ENCODE data around the gene LHFPL2.

DNA sequence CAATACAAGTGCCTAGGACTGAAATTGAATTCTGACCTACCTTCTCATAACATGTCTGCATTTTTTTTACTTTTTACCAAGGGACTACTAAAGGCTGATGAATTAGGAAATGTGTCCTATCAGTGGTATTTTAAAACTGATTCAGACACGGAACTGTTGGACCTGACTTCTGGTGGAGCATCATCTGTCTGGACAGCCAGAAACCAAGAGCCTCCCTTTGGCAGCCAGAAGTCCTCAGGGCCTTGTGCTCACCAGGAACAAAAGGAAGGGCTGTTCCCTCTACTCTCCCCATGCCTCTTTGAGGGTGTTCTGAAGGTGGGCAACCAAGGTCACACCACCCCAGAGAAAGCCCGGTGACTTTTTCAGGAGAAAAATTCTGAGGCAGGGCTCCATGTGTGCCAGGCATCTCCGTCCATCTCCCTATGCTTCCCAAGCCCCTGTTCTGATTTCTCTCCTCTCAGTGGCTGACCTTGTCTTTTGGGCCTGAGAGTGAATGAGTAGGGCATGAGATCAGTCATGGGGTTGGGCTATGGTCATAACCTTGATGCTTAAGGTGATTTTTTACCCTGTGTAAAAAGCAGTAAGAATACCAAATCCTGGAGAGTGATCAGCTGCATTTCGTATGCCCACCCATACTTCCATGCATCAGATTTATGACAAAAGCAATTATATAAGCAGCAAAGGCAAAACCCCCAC, 144.5 kb downstream of the LHFPL2 start:
- no peak for TF ChIP-seq CTCF (IDR thresholded peaks at IDR 0.05)
- TF ChIP-seq POLR2A (IDR thresholded peaks at IDR 0.05) = no peak

All from suprapubic skin (tissue), 3 donors.